Lung (tissue), 12 donors: ENCODE data around the gene BCAS1. TPM values are rescaled to one million over a fixed set of nuclear protein-coding genes. Genes with fewer than 3 reads are reported as not detected.

Experiments
- ATAC-seq: fragments of 200-7000 bp; cut with Tn5 transposase; one replicate; pipeline ENCODE4 v1.9.1; 2020; ENCODE audit warnings: moderate number of reproducible peaks; ENCODE audit not compliant: insufficient read depth, low FRiP score
- DNase-seq, 3 donors: peaks; one replicate each; pipeline ENCODE4 v3.0.0-alpha.2; 2013 to 2017
- H3K27ac ChIP-seq, 2 donors: one replicate each; pipeline ENCODE4 v1.5.1; 2013; ENCODE audit warnings: mild to moderate bottlenecking in 2 of 2, moderate library complexity in 2 of 2, control low read depth in 1 of 2, inconsistent platforms in 1 of 2, low read depth in 1 of 2, low read length in 1 of 2
- H3K27me3 ChIP-seq, 3 donors: one replicate each; pipeline ENCODE4 v1.5.1; 2013; ENCODE audit warnings: low read length in 2 of 3; ENCODE audit not compliant: control insufficient read depth in 3 of 3, insufficient read depth in 3 of 3
- H3K36me3 ChIP-seq, 4 donors: one replicate each; pipeline ENCODE4 v1.5.1; 2013; ENCODE audit warnings: low read length in 4 of 4, mild to moderate bottlenecking in 1 of 4, moderate library complexity in 1 of 4; ENCODE audit not compliant: control insufficient read depth in 4 of 4, insufficient read depth in 4 of 4
- H3K4me1 ChIP-seq, 5 donors: one replicate each; pipeline ENCODE4 v1.5.1; 2013; ENCODE audit warnings: low read length in 5 of 5, mild to moderate bottlenecking in 2 of 5, moderate library complexity in 1 of 5; ENCODE audit not compliant: control insufficient read depth in 5 of 5, insufficient read depth in 5 of 5
- H3K4me3 ChIP-seq: one replicate; pipeline ENCODE4 v1.5.1; 2013; ENCODE audit warnings: mild to moderate bottlenecking, control low read depth, moderate library complexity
- H3K9ac ChIP-seq, 2 donors: one replicate each; pipeline ENCODE4 v1.5.1; 2013; ENCODE audit warnings: low read length in 2 of 2, control low read depth in 1 of 2; ENCODE audit not compliant: insufficient read depth in 1 of 2
- H3K9me3 ChIP-seq, 4 donors: one replicate each; pipeline ENCODE4 v1.5.1; 2013; ENCODE audit warnings: low read length in 3 of 4, mild to moderate bottlenecking in 1 of 4, moderate library complexity in 1 of 4; ENCODE audit not compliant: control insufficient read depth in 4 of 4, insufficient read depth in 3 of 4
- CTCF ChIP-seq: IDR thresholded peaks from 2 replicates; pipeline ENCODE4 v1.5.1; 2012; ENCODE audit warnings: mild to moderate bottlenecking; ENCODE audit errors: control extremely low read depth, extremely low read depth
- WGBS, 2 donors: extraction: QIAGEN DNeasy Blood & Tissue Kit; methylation state at CpG; one replicate each; pipeline ENCODE4 v1.1.7; 2013; 5-methylcytosine and 5-hydroxymethylcytosine counted together
- polyA plus RNA-seq, 2 donors: library from polyadenylated mRNA; stranded (reverse); fragments of 200-250 nt; gene quantifications; one replicate each; pipeline ENCODE4 v1.2.1, GENCODE V29; 2013
- total RNA-seq, 2 donors: library from RNA; depleted of rRNA in 1 of 2; stranded (reverse); fragments of >200 nt in 1 of 2; gene quantifications; one replicate each; pipeline ENCODE4 v1.2.1, GENCODE V29; 2014 to 2021
- donor health status: control.
- donor health status: control.
- donor health status: Bipolar disorder and iron deficiency.
- donor health status: healthy.
- donor health status: DM: yes; HTN: yes; CAD: no.

BCAS1 gene
- total and polyA plus RNA-seq, 4 donors, result 1.2 to 4.0 (median 2.3) TPM

- WGBS, 2 donors, result 89 to 91% methylated on average over 4 of the region's 4 CpGs
Observed at GRCh38 chr20:53956013-53956715, 114.2 kb downstream of the BCAS1 start.

DNA sequence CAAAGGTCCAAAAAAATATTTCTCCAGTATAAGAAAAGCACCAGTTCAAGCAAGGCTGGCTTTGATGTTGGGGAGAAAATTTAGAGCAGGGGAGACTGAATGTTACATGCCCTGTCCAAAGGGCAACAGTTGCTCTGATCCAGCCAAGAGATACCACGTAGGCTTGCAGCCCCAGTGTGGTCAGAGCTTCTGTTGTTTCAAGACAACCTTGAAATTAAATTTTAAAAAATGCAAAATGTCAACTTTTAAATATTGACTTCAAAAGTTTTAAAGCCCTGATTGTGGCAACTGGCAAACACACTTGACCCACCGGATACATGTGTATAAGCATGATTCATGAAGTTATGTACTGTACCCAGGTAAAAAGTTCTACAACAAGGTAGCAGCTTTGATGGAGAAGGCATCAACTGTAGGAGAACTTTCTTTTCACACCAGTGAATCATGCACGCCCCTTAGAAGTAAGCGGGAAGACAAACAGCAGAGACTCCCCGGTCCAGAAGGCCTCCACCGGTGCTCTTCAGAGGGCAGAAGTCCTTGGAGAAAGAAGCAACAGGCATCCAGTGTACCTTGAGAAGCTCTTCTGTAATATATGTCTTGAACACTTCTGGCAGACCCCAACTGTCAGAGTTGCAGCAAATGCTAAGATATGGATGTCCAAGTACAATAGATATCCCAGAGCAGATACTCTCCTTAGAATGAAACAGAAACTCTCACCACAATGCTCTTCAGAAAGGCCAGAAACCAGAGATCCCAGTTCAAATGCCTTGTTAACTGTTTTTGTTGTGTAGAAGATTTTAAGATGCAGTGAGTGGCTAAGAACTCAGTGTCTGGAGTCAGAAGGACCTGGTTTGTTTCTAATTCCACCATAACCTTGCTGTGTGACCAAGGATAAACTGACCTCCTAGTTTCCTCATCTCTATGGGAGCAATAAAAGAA, 115.4 kb downstream of the BCAS1 start:
- H3K27ac ChIP-seq, result no peak overlapping the region
- no peak overlapping the region for H3K4me3 ChIP-seq
- no peaks in the 10 kb centered on the region for H3K36me3 ChIP-seq
- no peak overlapping the region for H3K9ac ChIP-seq
- H3K4me1 ChIP-seq, result peaks cover 0 to 4% (median 3%) of the 10 kb centered on the region in 5 donors
- H3K9me3 ChIP-seq, result peaks cover 0 to 8% (median 1%) of the 10 kb centered on the region in 4 donors
- 90 to 95% methylated on average over 6 of the region's 6 CpGs for WGBS, 2 donors
- ATAC-seq (no peak), DNase-seq (no peak)
- no peaks in the 10 kb centered on the region for H3K27me3 ChIP-seq
- no peak for TF ChIP-seq CTCF

More at GRCh38 chr20:53956013-53956715, 114.2 kb downstream of the BCAS1 start:
- Histone ChIP-seq H3K4me1 (peaks cover 0 to 12% (median 3%) of the 10 kb centered on the region in 5 donors), H3K9ac (no peak overlapping the region), H3K27me3 (no peaks in the 10 kb centered on the region), H3K9me3 (peaks cover 0 to 8% (median 1%) of the 10 kb centered on the region in 4 donors), H3K27ac (no peak overlapping the region), H3K36me3 (no peaks in the 10 kb centered on the region), H3K4me3 (no peak overlapping the region)
- no peak for ATAC-seq
- DNase-seq, result no peak
- no peak for TF ChIP-seq CTCF

DNA sequence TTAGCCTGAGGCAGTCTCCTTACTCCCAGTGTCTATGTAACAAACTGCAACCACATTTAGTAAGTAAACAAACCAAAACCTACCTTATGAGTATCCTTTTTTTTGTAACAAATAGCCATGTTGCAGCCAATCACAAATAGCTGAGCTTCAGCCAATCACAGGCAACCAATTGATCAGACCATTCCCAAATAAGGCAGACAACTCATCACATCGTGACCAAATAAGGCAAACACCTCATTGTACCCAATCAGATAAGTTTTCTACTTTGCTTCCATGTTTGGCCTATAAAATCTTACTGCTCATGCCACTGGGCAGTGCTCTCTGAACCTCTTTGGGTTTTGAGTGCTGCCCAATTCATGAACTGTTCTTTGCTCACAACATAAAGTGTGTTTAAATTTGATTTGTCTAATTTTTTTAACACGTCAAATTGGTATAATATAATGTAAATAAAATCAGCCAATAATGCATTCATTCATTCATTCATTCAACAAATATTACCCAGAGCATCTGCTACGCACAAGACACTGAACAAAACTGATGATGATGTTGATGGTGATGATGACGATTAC, 117.8 kb downstream of the BCAS1 start:
- Histone ChIP-seq H3K9me3 (peaks cover 0 to 8% (median 1%) of the 10 kb centered on the region in 4 donors), H3K36me3 (no peaks in the 10 kb centered on the region), H3K27ac (no peak overlapping the region), H3K27me3 (no peaks in the 10 kb centered on the region), H3K4me1 (peaks cover 0 to 10% (median 6%) of the 10 kb centered on the region in 5 donors), H3K9ac (no peak overlapping the region), H3K4me3 (no peak overlapping the region)
- no peak for TF ChIP-seq CTCF
- ATAC-seq (no peak), DNase-seq (no peak)
- 96 to 98% methylated on average over 4 of the region's 4 CpGs for WGBS, 2 donors
